Effector memory CD8-positive, alpha-beta T cell (primary cell): ENCODE results near the gene C1orf105.

Experiments
- ATAC-seq: fragments of 150-1000 bp; cut with Tn5 transposase; replicated peaks from 2 replicates; pipeline ENCODE4 v1.10.0; 2021; ENCODE audit warnings: mild to moderate bottlenecking, moderate library complexity
- DNase-seq, 3 experiments: peaks; one replicate each; pipeline ENCODE4 v3.0.0; 2021
- H3K27ac Mint-ChIP-seq, 2 donors: one replicate each; pipeline ENCODE4 v1.8.0; 2022; ENCODE audit warnings: mild to moderate bottlenecking in 2 of 2, mixed read lengths in 2 of 2, moderate library complexity in 2 of 2
- H3K27me3 Mint-ChIP-seq, 2 donors: one replicate each; pipeline ENCODE4 v1.8.0; 2022; ENCODE audit warnings: mixed read lengths in 2 of 2
- H3K36me3 Mint-ChIP-seq: one replicate; pipeline ENCODE4 v1.8.0; 2022; ENCODE audit warnings: mild to moderate bottlenecking, moderate library complexity, mixed read lengths; ENCODE audit not compliant: insufficient read depth
- H3K4me1 Mint-ChIP-seq, 2 donors: one replicate each; pipeline ENCODE4 v1.8.0; 2022; ENCODE audit warnings: low read depth in 2 of 2, mixed read lengths in 2 of 2
- H3K4me3 Mint-ChIP-seq, 2 donors: one replicate each; pipeline ENCODE4 v1.8.0; 2022; ENCODE audit warnings: mild to moderate bottlenecking in 2 of 2, mixed read lengths in 2 of 2, moderate library complexity in 2 of 2
- H3K9me3 Mint-ChIP-seq, 2 donors: one replicate each; pipeline ENCODE4 v1.8.0; 2022; ENCODE audit warnings: mixed read lengths in 2 of 2

C1orf105 gene

DNA sequence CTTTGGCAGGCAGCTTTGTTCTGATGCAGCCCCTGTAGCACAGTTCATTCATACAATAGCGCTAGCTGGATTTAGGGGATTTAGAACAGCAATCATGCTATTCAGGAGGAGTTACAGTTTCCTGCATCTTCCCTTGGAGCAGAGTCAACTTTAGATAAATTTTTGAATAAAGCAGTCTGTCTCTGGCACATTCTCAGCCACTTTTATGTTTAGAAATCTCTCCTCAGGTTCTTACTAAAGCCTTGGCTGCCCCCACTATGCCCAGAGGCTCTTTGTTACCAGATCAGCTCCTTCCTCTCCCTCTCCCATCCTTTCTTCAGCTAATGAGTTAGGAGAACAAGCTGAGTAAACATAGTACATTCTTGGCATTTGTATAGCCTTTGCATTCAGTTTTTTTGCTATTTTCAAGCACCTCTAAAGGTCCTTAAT lies 40.4 kb downstream of the C1orf105 start:
- H3K9me3 Mint-ChIP-seq: no peaks in the 10 kb centered on the region
- DNase-seq (no peak), ATAC-seq (no peak)
- H3K27ac Mint-ChIP-seq: no peak overlapping the region
- H3K4me1 Mint-ChIP-seq: no peaks in the 10 kb centered on the region
- peaks cover 6 to 9% of the 10 kb centered on the region in 2 donors for H3K27me3 Mint-ChIP-seq
- H3K4me3 Mint-ChIP-seq: no peak overlapping the region
- no peaks in the 10 kb centered on the region for H3K36me3 Mint-ChIP-seq

GRCh38 chr1:172465617-172466016 lies 45.1 kb downstream of the C1orf105 start:
- DNase-seq: no peak
- ATAC-seq: no peak
- H3K36me3 Mint-ChIP-seq: no peaks in the 10 kb centered on the region
- H3K9me3 Mint-ChIP-seq: no peaks in the 10 kb centered on the region
- no peak overlapping the region for H3K27ac Mint-ChIP-seq
- no peak overlapping the region for H3K4me3 Mint-ChIP-seq
- H3K27me3 Mint-ChIP-seq: peaks cover 0 to 6% of the 10 kb centered on the region in 2 donors
- H3K4me1 Mint-ChIP-seq: no peaks in the 10 kb centered on the region

DNA sequence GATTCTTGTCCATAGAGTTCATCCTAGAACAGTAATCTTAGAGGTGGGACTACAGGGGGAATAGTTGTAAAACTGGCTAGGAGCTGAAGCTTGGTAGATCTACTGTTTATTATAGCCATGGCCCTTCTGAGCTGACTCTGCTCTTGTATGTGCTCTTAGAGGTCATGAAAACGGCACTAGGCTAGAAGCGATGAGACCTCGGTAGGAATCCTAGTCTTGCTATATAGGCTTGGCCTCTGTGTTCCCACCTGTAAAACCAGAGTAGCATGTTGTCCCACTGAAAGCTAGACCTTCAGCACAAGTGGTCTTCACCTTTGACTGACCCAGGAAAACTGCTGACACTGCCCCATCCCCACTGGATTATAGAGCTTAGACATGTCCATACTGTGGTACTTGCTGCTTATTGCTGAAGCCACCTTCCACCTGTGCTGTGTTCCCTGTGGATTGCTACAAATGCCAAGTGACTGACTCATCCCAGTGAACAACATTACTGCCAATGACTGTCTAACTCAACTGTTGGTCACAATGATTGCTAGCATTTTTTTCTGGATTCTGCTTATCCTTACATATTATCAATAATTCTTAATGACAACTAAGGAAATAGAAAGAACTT lies 46.4 kb downstream of the C1orf105 start:
- Mint-ChIP-seq H3K27me3 (peaks cover 5 to 6% of the 10 kb centered on the region in 2 donors), H3K9me3 (no peaks in the 10 kb centered on the region), H3K36me3 (no peaks in the 10 kb centered on the region), H3K4me1 (no peaks in the 10 kb centered on the region), H3K27ac (no peak overlapping the region), H3K4me3 (no peak overlapping the region)
- ATAC-seq: no peak
- no peak for DNase-seq

- H3K27me3 Mint-ChIP-seq: peaks cover 6 to 10% of the 10 kb centered on the region in 2 donors
- no peaks in the 10 kb centered on the region for H3K9me3 Mint-ChIP-seq
- ATAC-seq: no peak
- H3K4me1 Mint-ChIP-seq: no peaks in the 10 kb centered on the region
- H3K4me3 Mint-ChIP-seq: no peak overlapping the region
- DNase-seq: no peak
- H3K36me3 Mint-ChIP-seq: no peaks in the 10 kb centered on the region
- no peak overlapping the region for H3K27ac Mint-ChIP-seq
Measured at GRCh38 chr1:172467446-172467845, 47.0 kb downstream of the C1orf105 start.

- ATAC-seq (no peak), DNase-seq (no peak)
- Mint-ChIP-seq H3K4me1 (no peaks in the 10 kb centered on the region), H3K4me3 (no peak overlapping the region), H3K9me3 (no peaks in the 10 kb centered on the region), H3K36me3 (no peaks in the 10 kb centered on the region), H3K27me3 (peaks cover 6 to 10% of the 10 kb centered on the region in 2 donors), H3K27ac (no peak overlapping the region)
Measured at GRCh38 chr1:172468296-172468695, 47.8 kb downstream of the C1orf105 start.

GRCh38 chr1:172469717-172470116 lies 49.2 kb downstream of the C1orf105 start:
- ATAC-seq: no peak
- no peaks in the 10 kb centered on the region for H3K9me3 Mint-ChIP-seq
- no peaks in the 10 kb centered on the region for H3K4me1 Mint-ChIP-seq
- no peak overlapping the region for H3K27ac Mint-ChIP-seq
- H3K27me3 Mint-ChIP-seq: peaks cover 6 to 10% of the 10 kb centered on the region in 2 donors
- no peaks in the 10 kb centered on the region for H3K36me3 Mint-ChIP-seq
- no peak overlapping the region for H3K4me3 Mint-ChIP-seq
- DNase-seq: no peak

GRCh38 chr1:172470149-172470548 lies 49.7 kb downstream of the C1orf105 start:
- ATAC-seq (no peak), DNase-seq (no peak)
- no peak overlapping the region for H3K27ac Mint-ChIP-seq
- H3K4me3 Mint-ChIP-seq: no peak overlapping the region
- no peaks in the 10 kb centered on the region for H3K4me1 Mint-ChIP-seq
- no peaks in the 10 kb centered on the region for H3K36me3 Mint-ChIP-seq
- H3K9me3 Mint-ChIP-seq: no peaks in the 10 kb centered on the region
- peaks cover 5 to 10% of the 10 kb centered on the region in 2 donors for H3K27me3 Mint-ChIP-seq

- Mint-ChIP-seq H3K27me3 (peaks cover 0 to 10% of the 10 kb centered on the region in 2 donors), H3K4me3 (no peak overlapping the region), H3K36me3 (no peaks in the 10 kb centered on the region), H3K9me3 (no peaks in the 10 kb centered on the region), H3K27ac (no peak overlapping the region), H3K4me1 (no peaks in the 10 kb centered on the region)
- DNase-seq (no peak), ATAC-seq (no peak)
Measured at GRCh38 chr1:172471666-172472065, 51.2 kb downstream of the C1orf105 start.

GRCh38 chr1:172472495-172472894 lies 52.0 kb downstream of the C1orf105 start:
- Mint-ChIP-seq H3K27me3 (peaks cover 0 to 10% of the 10 kb centered on the region in 2 donors), H3K4me1 (no peaks in the 10 kb centered on the region), H3K9me3 (no peaks in the 10 kb centered on the region), H3K4me3 (no peak overlapping the region), H3K36me3 (no peaks in the 10 kb centered on the region), H3K27ac (no peak overlapping the region)
- ATAC-seq (no peak), DNase-seq (no peak)

GRCh38 chr1:172473302-172473701 lies 52.8 kb downstream of the C1orf105 start:
- Mint-ChIP-seq H3K27me3 (peaks cover 0 to 10% of the 10 kb centered on the region in 2 donors), H3K36me3 (no peaks in the 10 kb centered on the region), H3K4me1 (no peaks in the 10 kb centered on the region), H3K27ac (no peak overlapping the region), H3K4me3 (no peak overlapping the region), H3K9me3 (no peaks in the 10 kb centered on the region)
- ATAC-seq (no peak), DNase-seq (no peak)

- H3K36me3 Mint-ChIP-seq: no peaks in the 10 kb centered on the region
- DNase-seq: no peak
- H3K27me3 Mint-ChIP-seq: peaks cover 0 to 10% of the 10 kb centered on the region in 2 donors
- ATAC-seq: no peak
- no peak overlapping the region for H3K27ac Mint-ChIP-seq
- H3K9me3 Mint-ChIP-seq: no peaks in the 10 kb centered on the region
- no peaks in the 10 kb centered on the region for H3K4me1 Mint-ChIP-seq
- H3K4me3 Mint-ChIP-seq: no peak overlapping the region
Measured at GRCh38 chr1:172473842-172474241, 53.4 kb downstream of the C1orf105 start.

- ATAC-seq (no peak), DNase-seq (no peak)
- Mint-ChIP-seq H3K27me3 (peaks cover 10 to 19% of the 10 kb centered on the region in 2 donors), H3K36me3 (no peaks in the 10 kb centered on the region), H3K9me3 (no peaks in the 10 kb centered on the region), H3K4me3 (no peak overlapping the region), H3K27ac (no peak overlapping the region), H3K4me1 (no peaks in the 10 kb centered on the region)
Measured at GRCh38 chr1:172476218-172476811, 55.8 kb downstream of the C1orf105 start.

DNA sequence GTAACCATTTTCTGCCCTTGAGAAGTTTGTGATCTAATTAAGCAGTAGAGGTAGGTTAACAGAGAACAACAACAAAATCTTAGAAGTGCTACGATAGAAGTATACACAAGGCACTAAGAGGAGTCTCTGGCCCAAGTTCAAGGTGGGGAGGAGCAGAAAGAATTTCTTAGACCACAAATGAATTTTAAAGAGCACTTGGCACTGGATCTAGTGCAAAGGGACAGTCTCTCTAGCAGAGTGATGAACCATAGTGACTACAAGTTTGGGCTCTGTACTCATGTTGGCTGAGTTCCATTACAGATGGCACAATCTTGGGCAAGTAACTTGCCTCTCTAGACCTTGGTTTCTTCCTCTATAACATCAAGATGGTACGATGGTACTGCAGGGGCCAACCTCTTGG lies 56.7 kb downstream of the C1orf105 start:
- no peak for DNase-seq

DNA sequence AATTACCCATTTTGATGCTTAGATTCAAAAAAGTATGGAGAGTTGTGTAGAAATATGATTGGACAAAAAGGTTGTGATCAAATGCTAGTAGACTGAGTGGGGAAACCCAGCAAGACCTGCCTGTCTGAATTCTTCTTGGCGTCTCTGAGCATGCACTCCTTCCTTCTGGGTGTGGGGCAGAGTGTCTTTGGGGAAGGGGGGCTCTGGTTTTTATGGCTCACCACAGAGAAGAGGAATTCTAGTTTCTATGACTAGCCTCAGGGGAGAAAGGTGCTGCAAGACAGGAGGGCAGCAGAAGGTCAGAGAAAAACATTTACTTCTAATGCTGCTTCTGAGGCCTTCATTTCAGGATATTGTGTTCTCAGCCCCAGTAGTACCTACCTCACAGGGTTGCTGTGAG lies 57.3 kb downstream of the C1orf105 start:
- H3K4me1 Mint-ChIP-seq: no peaks in the 10 kb centered on the region
- H3K4me3 Mint-ChIP-seq: no peak overlapping the region
- ATAC-seq: no peak
- no peaks in the 10 kb centered on the region for H3K9me3 Mint-ChIP-seq
- no peaks in the 10 kb centered on the region for H3K36me3 Mint-ChIP-seq
- H3K27ac Mint-ChIP-seq: no peak overlapping the region
- peaks cover 9 to 10% of the 10 kb centered on the region in 2 donors for H3K27me3 Mint-ChIP-seq
- no peak for DNase-seq

More for the DNA sequence above, 56.7 kb downstream of the C1orf105 start:
- no peaks in the 10 kb centered on the region for H3K9me3 Mint-ChIP-seq
- ATAC-seq: no peak
- peaks cover 10 to 11% of the 10 kb centered on the region in 2 donors for H3K27me3 Mint-ChIP-seq
- no peaks in the 10 kb centered on the region for H3K4me1 Mint-ChIP-seq
- H3K27ac Mint-ChIP-seq: no peak overlapping the region
- no peaks in the 10 kb centered on the region for H3K36me3 Mint-ChIP-seq
- H3K4me3 Mint-ChIP-seq: no peak overlapping the region
